Keratinocyte (primary cell): Measurements from ENCODE around the gene PRRT2. TPM values are rescaled to one million over a fixed set of nuclear protein-coding genes. Genes with fewer than 3 reads are reported as not detected.

Experiments used
- DNase-seq: peaks from one replicate; pipeline ENCODE4 v3.0.0-alpha.2; 2011; ENCODE audit warnings: low read depth, missing footprints, low spot score
- FAIRE-seq: peaks from 2 replicates; lab custom pipeline; 2011; peaks lifted over from hg19 to GRCh38; lab: Jason Lieb, UNC
- H2AFZ ChIP-seq: 2 replicates; pipeline ENCODE4 v1.6.0; 2012; ENCODE audit warnings: low read length, control low read depth, inconsistent platforms; ENCODE audit not compliant: control insufficient read depth
- H3K27ac ChIP-seq: 2 replicates; pipeline ENCODE4 v1.5.1; 2011; ENCODE audit warnings: low read length; ENCODE audit not compliant: control insufficient read depth, insufficient read depth
- H3K27me3 ChIP-seq: 3 replicates; pipeline ENCODE4 v1.6.0; 2011; ENCODE audit warnings: low read length; ENCODE audit not compliant: control insufficient read depth, insufficient read depth; ENCODE audit errors: extremely low read depth
- H3K36me3 ChIP-seq, 2 experiments: 2 replicates in 1 of 2; 3 replicates in 1 of 2; pipeline ENCODE4 v1.5.1; 2011; ENCODE audit warnings: low read length in 2 of 2, mild to moderate bottlenecking in 1 of 2; ENCODE audit not compliant: control insufficient read depth in 2 of 2, insufficient read depth in 2 of 2; ENCODE audit errors: extremely low read depth in 1 of 2
- H3K4me1 ChIP-seq: 3 replicates; pipeline ENCODE4 v1.5.1; 2011; ENCODE audit warnings: low read length; ENCODE audit not compliant: control insufficient read depth, insufficient read depth; ENCODE audit errors: extremely low read depth
- H3K4me2 ChIP-seq: 3 replicates; pipeline ENCODE4 v1.6.0; 2011; ENCODE audit warnings: low read depth, low read length; ENCODE audit not compliant: control insufficient read depth, insufficient read depth; ENCODE audit errors: extremely low read depth
- H3K4me3 ChIP-seq, 3 experiments: fragments of 200-600 bp in 1 of 3; sonication (generic) in 1 of 3; 2 replicates in 2 of 3; 3 replicates in 1 of 3; pipeline ENCODE4 v1.5.1; 2011 to 2016; ENCODE audit warnings: low read length in 3 of 3, mild to moderate bottlenecking in 3 of 3, control low read depth in 2 of 3, inconsistent platforms in 1 of 3, low read depth in 1 of 3, mixed read lengths in 1 of 3, mixed run types in 1 of 3, moderate library complexity in 1 of 3; ENCODE audit not compliant: control insufficient read depth in 2 of 3, insufficient read depth in 2 of 3; ENCODE audit errors: extremely low read depth in 1 of 3
- H3K79me2 ChIP-seq: 2 replicates; pipeline ENCODE4 v1.6.0; 2012; ENCODE audit warnings: low read length; ENCODE audit not compliant: control insufficient read depth, insufficient read depth
- H3K9ac ChIP-seq: 3 replicates; pipeline ENCODE4 v1.6.0; 2011; ENCODE audit warnings: low read length; ENCODE audit not compliant: control insufficient read depth, insufficient read depth; ENCODE audit errors: extremely low read depth
- H3K9me1 ChIP-seq: 3 replicates; pipeline ENCODE4 v1.6.0; 2011; ENCODE audit warnings: low read length; ENCODE audit not compliant: control insufficient read depth, insufficient read depth; ENCODE audit errors: extremely low read depth
- H3K9me3 ChIP-seq: 2 replicates; pipeline ENCODE4 v1.5.1; 2012; ENCODE audit warnings: low read depth, low read length; ENCODE audit not compliant: control insufficient read depth
- H4K20me1 ChIP-seq: 3 replicates; pipeline ENCODE4 v1.6.0; 2011; ENCODE audit warnings: low read length; ENCODE audit not compliant: control insufficient read depth, insufficient read depth; ENCODE audit errors: extremely low read depth
- EZH2 ChIP-seq: IDR thresholded peaks from one replicate; pipeline ENCODE4 v1.6.1; 2012; ENCODE audit warnings: inconsistent platforms, mild to moderate bottlenecking, low read length, moderate library complexity
- dilution Hi-C: fragments of 300-500 bp; cut with MboI; formaldehyde crosslinking; loops from one replicate; pipeline ENCODE4 v1.7.0; 2020; ENCODE audit warnings: low sequenced_read_pairs; ENCODE audit not compliant: extremely low pct_ligation_motif_present
- polyA plus RNA-seq, 5 experiments: library from polyadenylated mRNA; depleted of rRNA in 3 of 5; stranded (reverse) in 3 of 5; stranded (forward) in 1 of 5; unstranded in 1 of 5; fragments of >200 nt; gene quantifications; 1 replicate in 1 of 5; 2 replicates in 3 of 5; 3 replicates in 1 of 5; pipeline versions ENCODE4 v1.2.1 to v1.2.3, GENCODE V29; 2011 to 2012; ENCODE audit warnings: missing spikeins in 2 of 5, low read depth in 1 of 5, low replicate concordance in 1 of 5
- TF ChIP-seq, protein P1 (sequence below), 3 experiments: IDR thresholded peaks in 1 of 3; conservative IDR thresholded peaks in 1 of 3; optimal IDR thresholded peaks in 1 of 3; 2 replicates in 2 of 3; 3 replicates in 1 of 3; pipeline versions ENCODE3 to v1.5.1; 2011; ENCODE audit warnings: low read length in 3 of 3, mild to moderate bottlenecking in 3 of 3, moderate library complexity in 2 of 3, control low read depth in 1 of 3, inconsistent platforms in 1 of 3; ENCODE audit not compliant: insufficient read depth in 2 of 3; ENCODE audit errors: extremely low read depth in 1 of 3

The PRRT2 gene
- polyA plus RNA-seq, 1 donor (not counting 4 experiments of a cell fraction or from before 2014, with no cell fraction given) = not detected

DNA sequence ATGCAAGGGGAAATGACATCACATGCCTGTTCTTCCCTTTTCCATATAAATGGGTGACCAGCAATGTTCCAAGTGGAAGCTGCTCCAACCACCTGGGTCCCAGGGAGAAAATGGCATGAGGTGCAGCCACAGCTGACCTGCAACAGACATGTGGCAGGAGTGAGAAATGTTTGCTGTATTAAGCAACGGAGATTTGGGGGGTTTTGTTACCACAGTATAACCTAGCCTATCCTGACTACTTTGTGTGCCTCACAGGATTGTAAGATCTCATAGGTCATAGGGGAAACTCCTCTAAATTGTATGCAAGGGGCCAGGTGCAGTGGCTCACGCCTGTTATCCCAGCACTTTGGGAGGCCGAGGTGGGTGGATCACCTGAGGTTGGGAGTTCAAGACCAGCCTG is 39.0 kb downstream of the PRRT2 start:
- Histone ChIP-seq H3K4me3 (no peak overlapping the region), H3K27ac (no peak overlapping the region), H3K9ac (no peak overlapping the region), H3K79me2 (no peaks in the 10 kb centered on the region), H3K4me1 (no peaks in the 10 kb centered on the region), H3K36me3 (peaks cover 12 to 15% of the 10 kb centered on the region in 2 experiments), H3K9me1 (no peaks in the 10 kb centered on the region), H4K20me1 (no peaks in the 10 kb centered on the region), H3K9me3 (no peaks in the 10 kb centered on the region), H2AFZ (no peak overlapping the region), H3K4me2 (no peak overlapping the region), H3K27me3 (no peaks in the 10 kb centered on the region)
- dilution Hi-C loops = no loop called here
- TF ChIP-seq EZH2 = no peak
- TF ChIP-seq, protein P1, sequence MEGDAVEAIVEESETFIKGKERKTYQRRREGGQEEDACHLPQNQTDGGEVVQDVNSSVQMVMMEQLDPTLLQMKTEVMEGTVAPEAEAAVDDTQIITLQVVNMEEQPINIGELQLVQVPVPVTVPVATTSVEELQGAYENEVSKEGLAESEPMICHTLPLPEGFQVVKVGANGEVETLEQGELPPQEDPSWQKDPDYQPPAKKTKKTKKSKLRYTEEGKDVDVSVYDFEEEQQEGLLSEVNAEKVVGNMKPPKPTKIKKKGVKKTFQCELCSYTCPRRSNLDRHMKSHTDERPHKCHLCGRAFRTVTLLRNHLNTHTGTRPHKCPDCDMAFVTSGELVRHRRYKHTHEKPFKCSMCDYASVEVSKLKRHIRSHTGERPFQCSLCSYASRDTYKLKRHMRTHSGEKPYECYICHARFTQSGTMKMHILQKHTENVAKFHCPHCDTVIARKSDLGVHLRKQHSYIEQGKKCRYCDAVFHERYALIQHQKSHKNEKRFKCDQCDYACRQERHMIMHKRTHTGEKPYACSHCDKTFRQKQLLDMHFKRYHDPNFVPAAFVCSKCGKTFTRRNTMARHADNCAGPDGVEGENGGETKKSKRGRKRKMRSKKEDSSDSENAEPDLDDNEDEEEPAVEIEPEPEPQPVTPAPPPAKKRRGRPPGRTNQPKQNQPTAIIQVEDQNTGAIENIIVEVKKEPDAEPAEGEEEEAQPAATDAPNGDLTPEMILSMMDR (optimal IDR thresholded peaks at IDR 0.05 in 1 of 3, IDR thresholded peaks at IDR 0.05 in 1 of 3, conservative IDR thresholded peaks at IDR 0.05 in 1 of 3; ENCODE audit: extremely low read depth in 1 of 3, insufficient read depth in 2 of 3, low read length in 3 of 3) = no peak
- no peak for FAIRE-seq
- DNase-seq = no peak

DNA sequence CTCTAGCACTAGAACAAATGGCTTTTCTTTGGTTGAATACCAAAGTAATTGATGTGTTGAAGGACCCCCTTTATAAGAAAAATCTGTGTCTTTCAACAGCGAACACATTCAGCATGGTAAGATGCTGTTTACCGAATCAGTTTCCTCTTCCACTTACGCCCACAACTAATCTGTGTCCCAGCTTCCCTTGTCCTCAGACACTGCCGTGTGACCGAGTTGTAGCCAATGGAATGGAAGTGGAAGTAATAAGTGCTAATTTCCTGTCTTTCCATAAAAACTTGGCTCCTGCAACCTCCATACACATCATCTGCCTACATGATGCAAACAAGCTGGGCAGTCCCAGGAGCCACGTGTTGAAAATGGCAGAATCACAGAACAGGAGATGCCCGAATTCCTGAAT is 40.7 kb downstream of the PRRT2 start:
- H3K4me3 ChIP-seq = no peak overlapping the region
- FAIRE-seq = no peak
- no peaks in the 10 kb centered on the region for H3K9me3 ChIP-seq
- dilution Hi-C loops = no loop called here
- peaks cover 1% of the 10 kb centered on the region for H3K9me1 ChIP-seq
- H3K27me3 ChIP-seq = no peaks in the 10 kb centered on the region
- DNase-seq = no peak
- no peak overlapping the region for H3K4me2 ChIP-seq
- no peaks in the 10 kb centered on the region for H3K79me2 ChIP-seq
- H2AFZ ChIP-seq = no peak overlapping the region
- H4K20me1 ChIP-seq = no peaks in the 10 kb centered on the region
- no peaks in the 10 kb centered on the region for H3K4me1 ChIP-seq
- H3K27ac ChIP-seq = no peak overlapping the region
- H3K9ac ChIP-seq = no peak overlapping the region
- TF ChIP-seq EZH2 = no peak
- TF ChIP-seq, protein P1 (optimal IDR thresholded peaks at IDR 0.05 in 1 of 3, IDR thresholded peaks at IDR 0.05 in 1 of 3, conservative IDR thresholded peaks at IDR 0.05 in 1 of 3; ENCODE audit: extremely low read depth in 1 of 3, insufficient read depth in 2 of 3, low read length in 3 of 3) = no peak
- H3K36me3 ChIP-seq = peaks cover 2 to 4% of the 10 kb centered on the region in 2 experiments
